Psoas muscle (tissue), 8 donors: Measurements from ENCODE around the gene DLG5. TPM values are rescaled to one million over a fixed set of nuclear protein-coding genes. Genes with fewer than 3 reads are reported as not detected.

ENCODE experiments used
- ATAC-seq, 4 donors: fragments of 200-7000 bp; cut with Tn5 transposase; one replicate each; pipeline ENCODE4 v1.9.1; 2020; ENCODE audit warnings: moderate library complexity in 3 of 4, mild to moderate bottlenecking in 2 of 4
- DNase-seq, 2 donors: peaks; one replicate each; pipeline ENCODE4 v3.0.0-alpha.2; 2020
- H3K27ac ChIP-seq: fragments of 200-600 bp; one replicate; pipeline ENCODE4 v1.8.0; 2022
- H3K27me3 ChIP-seq, 3 donors: fragments of 200-600 bp in 1 of 3; one replicate each; pipeline versions ENCODE4 v1.6.1 to v1.8.0; 2013 to 2022; ENCODE audit warnings: low read length in 2 of 3, mild to moderate bottlenecking in 2 of 3, moderate library complexity in 1 of 3; ENCODE audit not compliant: insufficient read depth in 3 of 3
- H3K36me3 ChIP-seq, 2 donors: fragments of 200-600 bp in 1 of 2; one replicate each; pipeline versions ENCODE4 v1.6.1 to v1.8.0; 2013 to 2022; ENCODE audit warnings: low read depth in 1 of 2, mild to moderate bottlenecking in 1 of 2, moderate library complexity in 1 of 2; ENCODE audit not compliant: insufficient read depth in 1 of 2
- H3K4me1 ChIP-seq: fragments of 200-600 bp; one replicate; pipeline ENCODE4 v1.8.0; 2022
- H3K4me3 ChIP-seq: fragments of 200-600 bp; one replicate; pipeline ENCODE4 v1.8.0; 2022; ENCODE audit warnings: mild to moderate bottlenecking
- H3K9me3 ChIP-seq: fragments of 200-600 bp; one replicate; pipeline ENCODE4 v1.8.0; 2022
- CTCF ChIP-seq: fragments of 200-600 bp; IDR thresholded peaks from one replicate; pipeline ENCODE4 v1.8.0; 2022; ENCODE audit warnings: antibody characterized with exemption
- WGBS, 3 donors: extraction: QIAGEN DNeasy Blood & Tissue Kit; methylation state at CpG; one replicate each; pipeline versions ENCODE4 v1.1.6 to v1.1.7; 2013; 5-methylcytosine and 5-hydroxymethylcytosine counted together
- intact Hi-C, 2 donors: fragments of 100-400 bp; cut with DNase I; formaldehyde crosslinking; loops; one replicate each; pipeline versions ENCODE4 v1.11.0 to v1.14.2; 2022
- polyA plus RNA-seq, 3 donors: library from polyadenylated mRNA; stranded (reverse); fragments of 200-250 nt; gene quantifications; one replicate each; pipeline ENCODE4 v1.2.3, GENCODE V29; 2013
- total RNA-seq, 4 donors: library from RNA; stranded (reverse); fragmentation: NEBNext Ultra II Directional in 2 of 4; extraction: Animal tissue kit (Norgen Biotek cat#: 25700) in 2 of 4; gene quantifications; one replicate each; pipeline versions ENCODE4 v1.2.1 to v1.2.4, GENCODE V29; 2021 to 2023
- donor health status: healthy with polysubstance abuse.
- donor health status: DM: no; HTN: no; CAD: no; lungs with moderate emphysema.
- donor health status: Bipolar disorder and iron deficiency.
- donor health status: healthy.
- donor health status: DM: yes; HTN: yes; CAD: no.
- donor health status: DM: no; HTN: no; CAD: no.
- donor health status: DM: no; HTN: no; CAD: no.
- donor health status: DM: yes; HTN: yes; CAD: no.

The DLG5 gene
- total and polyA plus RNA-seq, 7 donors, result 10.2 to 62.9 (median 36.9) TPM

GRCh38 chr10:77962350-77963146 lies 36.0 kb upstream of the DLG5 start:
- DNase-seq (no peak), ATAC-seq (no peak)
- Histone ChIP-seq H3K27ac (no peak overlapping the region), H3K36me3 (no peaks in the 10 kb centered on the region), H3K4me1 (no peaks in the 10 kb centered on the region), H3K9me3 (no peaks in the 10 kb centered on the region), H3K4me3 (no peak overlapping the region), H3K27me3 (no peaks in the 10 kb centered on the region)
- 85 to 93% (median 92%) methylated on average over 7 of the region's 7 CpGs for WGBS, 3 donors
- intact Hi-C loops, result no loop called here
- TF ChIP-seq CTCF, result no peak

GRCh38 chr10:77961668-77962067 lies 35.1 kb upstream of the DLG5 start:
- no peak for ATAC-seq
- H3K4me1 ChIP-seq, result no peaks in the 10 kb centered on the region
- H3K9me3 ChIP-seq, result no peaks in the 10 kb centered on the region
- H3K27me3 ChIP-seq, result no peaks in the 10 kb centered on the region
- no peak for DNase-seq
- H3K27ac ChIP-seq, result no peak overlapping the region
- H3K36me3 ChIP-seq, result no peaks in the 10 kb centered on the region
- WGBS, 3 donors, result 91 to 96% (median 96%) methylated on average over 6 of the region's 6 CpGs
- no peak overlapping the region for H3K4me3 ChIP-seq
- TF ChIP-seq CTCF, result no peak
- intact Hi-C loops, result no loop called here

- intact Hi-C loops, result no loop called here
- no peaks in the 10 kb centered on the region for H3K4me1 ChIP-seq
- no peaks in the 10 kb centered on the region for H3K9me3 ChIP-seq
- ATAC-seq (no peak), DNase-seq (no peak)
- no peak overlapping the region for H3K27ac ChIP-seq
- no peak for TF ChIP-seq CTCF
- H3K4me3 ChIP-seq, result no peak overlapping the region
- 94 to 96% (median 95%) methylated on average over 6 of the region's 6 CpGs for WGBS, 3 donors
- H3K36me3 ChIP-seq, result no peaks in the 10 kb centered on the region
- no peaks in the 10 kb centered on the region for H3K27me3 ChIP-seq
Measured at GRCh38 chr10:77960829-77961329, 34.3 kb upstream of the DLG5 start.

GRCh38 chr10:77959887-77960455 lies 33.4 kb upstream of the DLG5 start:
- no peaks in the 10 kb centered on the region for H3K27me3 ChIP-seq
- no peaks in the 10 kb centered on the region for H3K9me3 ChIP-seq
- H3K27ac ChIP-seq, result no peak overlapping the region
- no peaks in the 10 kb centered on the region for H3K36me3 ChIP-seq
- intact Hi-C loops, result no loop called here
- ATAC-seq (no peak), DNase-seq (no peak)
- H3K4me3 ChIP-seq, result no peak overlapping the region
- no peak for TF ChIP-seq CTCF
- H3K4me1 ChIP-seq, result no peaks in the 10 kb centered on the region
- WGBS, 3 donors, result 75 to 83% (median 79%) methylated on average over 8 of the region's 8 CpGs
